T-helper 2 cell treated with Interferon-gamma antibody and Interleukin-4, amounts not matched to agents 5 μg/mL and 100 μg/mL, for 36 hours (primary cell): ENCODE measurements around the gene DSC3.

Source experiments
- DNase-seq: peaks from one replicate; pipeline ENCODE4 v3.0.0; 2021; ENCODE audit warnings: low spot score
- H3K27ac Mint-ChIP-seq: one replicate; pipeline ENCODE4 v1.8.0; 2021; ENCODE audit warnings: mild to moderate bottlenecking, mixed read lengths
- H3K27me3 Mint-ChIP-seq: one replicate; pipeline ENCODE4 v1.8.0; 2021; ENCODE audit warnings: low read depth, mixed read lengths
- H3K36me3 Mint-ChIP-seq: one replicate; pipeline ENCODE4 v1.8.0; 2021; ENCODE audit warnings: low read depth, mixed read lengths
- H3K4me1 Mint-ChIP-seq: one replicate; pipeline ENCODE4 v1.8.0; 2021; ENCODE audit warnings: low read depth, mixed read lengths
- H3K4me3 Mint-ChIP-seq: one replicate; pipeline ENCODE4 v1.8.0; 2022; ENCODE audit warnings: mild to moderate bottlenecking, moderate library complexity, mixed read lengths
- H3K9me3 Mint-ChIP-seq: one replicate; pipeline ENCODE4 v1.8.0; 2021; ENCODE audit warnings: mixed read lengths

DSC3 gene

DNA sequence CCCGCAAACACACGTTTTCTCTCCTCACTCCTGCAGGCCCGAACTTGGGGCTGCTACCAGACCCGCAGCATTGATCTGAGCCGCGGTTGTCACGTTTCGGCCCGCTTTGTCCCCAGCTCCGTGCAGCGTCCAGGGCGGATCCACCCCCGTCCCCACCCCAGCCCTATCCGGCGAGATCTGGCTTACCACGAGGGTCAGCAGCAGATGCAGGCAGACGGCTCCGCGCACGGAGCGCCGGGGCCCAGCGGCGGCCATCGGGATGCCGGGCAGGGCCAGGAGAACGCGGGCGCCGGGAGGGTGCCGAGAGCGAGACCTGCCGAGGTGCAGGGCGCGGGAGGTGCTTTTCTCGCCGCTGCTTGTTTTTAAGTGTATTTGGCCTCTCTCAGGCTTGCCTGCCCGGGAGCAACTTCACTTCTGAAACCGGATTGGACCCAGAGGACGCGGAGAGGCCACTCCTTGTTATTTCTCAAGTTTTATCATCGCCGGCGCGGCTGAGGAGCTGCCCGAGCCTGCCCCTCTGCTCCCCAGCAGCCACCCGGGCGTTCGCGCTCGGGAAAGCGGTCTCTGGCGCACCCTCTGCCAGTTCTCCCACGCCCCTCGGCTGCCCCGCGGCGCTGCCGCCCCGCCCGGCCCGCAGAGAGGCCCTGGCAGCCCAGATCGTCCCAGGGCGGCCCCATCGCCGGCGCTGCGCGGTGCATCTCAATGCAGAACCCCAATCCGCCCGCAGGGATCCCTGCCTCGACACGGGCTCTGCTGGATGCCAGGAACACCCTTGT, at the start of gene DSC3:
Gene DSC3 (minus strand): TSS at position 337 of the 776 bp plus-strand sequence. CDS start 82 bp downstream, at position 255.
- Mint-ChIP-seq H3K9me3 (peaks cover 11% of the 10 kb centered on the region), H3K4me1 (no peaks in the 10 kb centered on the region), H3K27me3 (peaks cover 37% of the 10 kb centered on the region), H3K4me3 (no peak within 1 kb of the TSS), H3K36me3 (peaks cover 4% of the 10 kb centered on the region), H3K27ac (no peak within 1 kb of the TSS)
- DNase-seq = no peak

- Mint-ChIP-seq H3K4me1 (no peaks in the 10 kb centered on the region), H3K27ac (no peak overlapping the region), H3K4me3 (no peak overlapping the region), H3K36me3 (no peaks in the 10 kb centered on the region), H3K9me3 (peaks cover 5% of the 10 kb centered on the region), H3K27me3 (no peaks in the 10 kb centered on the region)
- DNase-seq = no peak
Observed at GRCh38 chr18:31091350-31091749, 48.8 kb upstream of the DSC3 start.

DNA sequence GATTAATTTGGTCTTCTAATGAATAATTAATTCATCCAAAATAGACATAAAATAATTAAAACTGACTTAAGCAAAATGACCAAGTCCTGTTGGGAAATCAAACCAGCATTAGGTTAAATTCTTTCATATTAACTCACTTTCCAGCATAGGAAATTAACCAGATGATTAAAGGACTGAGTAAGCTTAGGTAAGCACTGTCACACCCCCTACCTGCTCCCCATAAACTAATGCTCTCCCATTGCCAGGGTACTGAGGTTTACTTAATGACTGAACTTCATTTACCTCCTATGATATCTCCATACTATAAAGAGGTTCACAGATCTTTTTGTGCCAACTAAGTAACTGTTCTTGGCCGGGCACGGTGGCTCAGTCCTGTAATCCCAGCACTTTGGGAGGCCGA, 46.0 kb upstream of the DSC3 start:
- Mint-ChIP-seq H3K27ac (no peak overlapping the region), H3K4me1 (no peaks in the 10 kb centered on the region), H3K9me3 (peaks cover 5% of the 10 kb centered on the region), H3K4me3 (no peak overlapping the region), H3K27me3 (no peaks in the 10 kb centered on the region), H3K36me3 (no peaks in the 10 kb centered on the region)
- no peak for DNase-seq

DNA sequence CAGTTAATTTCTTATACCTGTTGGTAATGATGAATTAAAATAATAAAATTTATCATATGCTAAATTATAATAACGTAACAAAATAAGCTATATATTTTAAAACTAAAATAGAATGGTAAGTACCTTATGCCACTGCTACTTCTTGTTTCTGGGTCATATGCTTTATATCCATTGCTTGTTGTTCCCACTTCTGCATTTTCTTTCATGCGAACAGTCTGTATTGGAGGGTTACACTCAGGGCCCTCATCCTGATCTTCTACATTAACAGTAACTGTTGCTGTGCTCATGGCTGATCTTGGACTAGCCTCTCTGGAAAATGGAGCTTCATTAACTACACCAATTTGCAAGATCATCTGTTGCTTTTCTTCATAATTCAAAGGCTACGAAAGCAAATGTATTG, 37.4 kb upstream of the DSC3 start:
- H3K27ac Mint-ChIP-seq = no peak overlapping the region
- H3K27me3 Mint-ChIP-seq = no peaks in the 10 kb centered on the region
- no peak for DNase-seq
- no peaks in the 10 kb centered on the region for H3K36me3 Mint-ChIP-seq
- no peak overlapping the region for H3K4me3 Mint-ChIP-seq
- H3K9me3 Mint-ChIP-seq = peaks cover 6% of the 10 kb centered on the region
- no peaks in the 10 kb centered on the region for H3K4me1 Mint-ChIP-seq

DNA sequence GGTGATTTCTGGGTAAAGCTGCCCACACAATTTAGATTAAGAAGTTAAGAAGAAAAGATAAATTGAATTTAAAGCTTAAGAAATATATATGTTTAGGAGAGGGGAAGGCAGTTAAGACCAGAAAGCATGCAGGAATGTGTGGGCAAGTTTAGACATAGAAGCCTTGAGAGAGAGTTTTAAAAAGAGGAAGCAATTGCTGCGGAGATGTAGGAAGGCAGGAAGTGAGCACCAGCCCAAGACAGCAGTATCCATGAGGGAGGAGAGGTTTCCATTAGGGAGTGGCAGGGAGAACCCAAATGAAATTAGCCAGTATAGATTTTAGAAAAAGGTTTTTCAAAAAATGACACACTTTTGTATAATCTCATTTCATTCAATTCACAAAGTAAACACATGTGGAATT, 35.3 kb upstream of the DSC3 start:
- no peak for DNase-seq
- Mint-ChIP-seq H3K27ac (no peak overlapping the region), H3K4me3 (no peak overlapping the region), H3K9me3 (peaks cover 9% of the 10 kb centered on the region), H3K4me1 (no peaks in the 10 kb centered on the region), H3K27me3 (no peaks in the 10 kb centered on the region), H3K36me3 (no peaks in the 10 kb centered on the region)

DNA sequence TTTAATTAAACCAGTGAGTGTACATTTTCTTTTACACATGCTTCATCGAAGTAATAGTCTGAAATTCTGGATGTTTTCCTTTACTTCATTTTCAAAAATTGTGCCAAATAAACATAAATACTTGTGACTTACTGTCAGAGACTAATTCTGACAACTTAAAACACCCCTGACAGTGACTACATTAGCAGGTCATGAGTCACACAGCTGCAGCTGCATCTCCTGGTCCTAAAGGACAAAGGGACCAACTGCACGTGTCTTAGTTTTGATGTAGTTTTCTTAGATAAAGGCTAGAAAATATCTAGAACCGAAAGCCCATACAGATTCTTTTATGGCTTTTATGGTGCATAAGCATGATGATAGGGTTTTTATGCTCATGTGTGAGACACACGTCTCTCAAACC, 29.6 kb upstream of the DSC3 start:
- Mint-ChIP-seq H3K27me3 (no peaks in the 10 kb centered on the region), H3K36me3 (no peaks in the 10 kb centered on the region), H3K4me1 (no peaks in the 10 kb centered on the region), H3K4me3 (no peak overlapping the region), H3K27ac (no peak overlapping the region), H3K9me3 (peaks cover 11% of the 10 kb centered on the region)
- no peak for DNase-seq

GRCh38 chr18:31070206-31070605, 27.7 kb upstream of the DSC3 start:
- Mint-ChIP-seq H3K4me1 (no peaks in the 10 kb centered on the region), H3K4me3 (no peak overlapping the region), H3K27me3 (no peaks in the 10 kb centered on the region), H3K36me3 (no peaks in the 10 kb centered on the region), H3K27ac (no peak overlapping the region), H3K9me3 (peaks cover 10% of the 10 kb centered on the region)
- no peak for DNase-seq

DNA sequence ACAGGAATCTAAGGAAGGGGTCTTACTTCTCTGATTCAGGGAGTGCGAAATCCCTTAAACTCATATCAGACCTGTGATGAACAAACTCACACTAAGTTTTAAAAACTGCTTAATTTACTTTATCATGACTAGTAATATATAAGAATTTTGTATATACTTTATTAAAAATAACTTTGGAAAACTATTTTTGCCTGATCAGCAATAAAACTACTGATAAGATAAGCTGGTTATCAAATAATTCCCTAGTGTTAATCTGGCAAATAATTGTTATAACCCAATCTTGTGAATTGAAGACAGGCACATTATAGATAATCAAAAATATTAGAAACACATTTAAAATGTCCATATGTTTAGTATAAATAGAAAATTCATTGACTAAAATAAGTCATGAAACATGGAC, 23.7 kb upstream of the DSC3 start:
- H3K4me3 Mint-ChIP-seq = no peak overlapping the region

GRCh38 chr18:31065036-31065773, 22.7 kb upstream of the DSC3 start:
- Mint-ChIP-seq H3K9me3 (no peaks in the 10 kb centered on the region), H3K4me1 (no peaks in the 10 kb centered on the region), H3K4me3 (no peak overlapping the region), H3K27me3 (no peaks in the 10 kb centered on the region), H3K36me3 (no peaks in the 10 kb centered on the region), H3K27ac (no peak overlapping the region)
- no peak for DNase-seq

More for the DNA sequence above, 23.7 kb upstream of the DSC3 start:
- Mint-ChIP-seq H3K4me1 (no peaks in the 10 kb centered on the region), H3K27ac (no peak overlapping the region), H3K36me3 (no peaks in the 10 kb centered on the region), H3K9me3 (no peaks in the 10 kb centered on the region), H3K27me3 (no peaks in the 10 kb centered on the region)
- no peak for DNase-seq

GRCh38 chr18:31064130-31064529, 21.6 kb upstream of the DSC3 start:
- H3K4me1 Mint-ChIP-seq = no peaks in the 10 kb centered on the region
- no peaks in the 10 kb centered on the region for H3K36me3 Mint-ChIP-seq
- H3K27ac Mint-ChIP-seq = no peak overlapping the region
- H3K4me3 Mint-ChIP-seq = no peak overlapping the region
- H3K27me3 Mint-ChIP-seq = no peaks in the 10 kb centered on the region
- H3K9me3 Mint-ChIP-seq = no peaks in the 10 kb centered on the region
- DNase-seq = no peak

DNA sequence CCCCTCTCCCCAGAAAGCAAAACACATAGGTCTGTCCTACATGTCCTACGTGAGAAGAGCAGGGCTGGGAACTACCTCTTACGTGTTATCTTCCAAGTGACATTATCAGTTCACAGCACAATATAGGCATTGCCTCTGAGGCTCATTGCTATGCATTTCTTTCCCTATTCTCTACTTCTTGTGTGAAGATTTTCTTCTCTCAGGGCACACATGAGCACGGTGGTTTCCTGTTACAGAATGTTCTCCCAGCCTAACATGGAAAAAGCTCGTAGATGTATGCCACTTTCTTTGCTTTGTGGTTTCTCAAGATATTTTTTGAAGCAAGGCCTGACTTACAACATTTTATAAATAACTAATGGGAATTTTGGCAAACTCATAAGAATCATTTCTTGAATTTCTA, 19.4 kb upstream of the DSC3 start:
- H3K27ac Mint-ChIP-seq = no peak overlapping the region
- no peak overlapping the region for H3K4me3 Mint-ChIP-seq
- DNase-seq = no peak
- H3K9me3 Mint-ChIP-seq = no peaks in the 10 kb centered on the region
- H3K36me3 Mint-ChIP-seq = no peaks in the 10 kb centered on the region
- H3K4me1 Mint-ChIP-seq = no peaks in the 10 kb centered on the region
- H3K27me3 Mint-ChIP-seq = no peaks in the 10 kb centered on the region

DNA sequence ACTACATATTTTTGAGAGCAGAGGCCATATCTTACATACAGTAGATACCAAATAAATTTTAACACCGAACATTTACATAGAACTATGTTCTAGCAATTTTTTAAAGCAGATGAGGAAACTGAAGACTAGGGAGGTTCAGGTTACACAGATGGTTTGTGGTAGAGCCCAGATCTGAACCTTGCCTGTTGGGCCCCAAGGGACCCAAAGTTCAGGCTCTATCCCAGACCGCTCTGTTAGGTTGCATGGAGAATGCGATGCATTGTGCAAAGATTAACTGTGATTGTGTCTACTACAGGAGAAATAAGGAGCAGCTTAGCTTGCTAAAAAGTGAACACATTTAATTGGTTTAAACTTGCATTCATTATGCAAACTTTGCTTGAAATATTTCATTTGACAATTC, 16.4 kb upstream of the DSC3 start:
- no peaks in the 10 kb centered on the region for H3K27me3 Mint-ChIP-seq
- no peak overlapping the region for H3K4me3 Mint-ChIP-seq
- H3K9me3 Mint-ChIP-seq = no peaks in the 10 kb centered on the region
- no peak for DNase-seq
- no peak overlapping the region for H3K27ac Mint-ChIP-seq
- H3K4me1 Mint-ChIP-seq = no peaks in the 10 kb centered on the region
- no peaks in the 10 kb centered on the region for H3K36me3 Mint-ChIP-seq

GRCh38 chr18:31057917-31058316, 15.4 kb upstream of the DSC3 start:
- Mint-ChIP-seq H3K36me3 (no peaks in the 10 kb centered on the region), H3K9me3 (peaks cover 3% of the 10 kb centered on the region), H3K27ac (no peak overlapping the region), H3K27me3 (no peaks in the 10 kb centered on the region), H3K4me3 (no peak overlapping the region), H3K4me1 (no peaks in the 10 kb centered on the region)
- no peak for DNase-seq

DNA sequence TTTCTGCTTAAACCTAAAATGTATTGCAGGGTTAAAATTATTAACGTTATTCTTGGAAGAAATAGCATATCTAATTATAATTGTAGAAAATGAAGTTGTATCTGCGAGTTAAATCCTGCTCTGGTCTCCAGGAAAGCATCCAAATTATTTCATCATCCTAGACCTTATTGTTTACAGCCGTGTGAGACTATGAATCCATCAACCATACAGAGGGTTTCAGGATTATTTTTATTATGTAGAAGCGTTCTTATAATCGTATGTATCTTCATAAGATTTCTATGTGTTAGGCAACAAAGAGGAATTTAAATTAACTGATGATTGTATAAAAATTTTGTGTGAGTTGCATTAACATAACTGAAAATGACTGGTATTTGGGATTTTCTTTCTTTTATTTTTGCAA, 14.5 kb upstream of the DSC3 start:
- Mint-ChIP-seq H3K9me3 (peaks cover 9% of the 10 kb centered on the region), H3K36me3 (no peaks in the 10 kb centered on the region), H3K27ac (no peak overlapping the region), H3K4me1 (no peaks in the 10 kb centered on the region), H3K4me3 (no peak overlapping the region), H3K27me3 (no peaks in the 10 kb centered on the region)
- DNase-seq = no peak
